CD14-positive monocyte (primary cell): ENCODE data around the gene GINS2. TPM values are rescaled to one million over a fixed set of nuclear protein-coding genes. Genes with fewer than 3 reads are reported as not detected.

Source experiments
- DNase-seq, 3 donors: peaks; one replicate each; pipeline ENCODE4 v3.0.0-alpha.2; 2011 to 2022
- H2AFZ ChIP-seq: 2 replicates; pipeline ENCODE4 v1.6.0; 2012; ENCODE audit warnings: mild to moderate bottlenecking, low read depth, low read length, inconsistent platforms; ENCODE audit not compliant: insufficient read depth, poor library complexity, severe bottlenecking
- H3K27ac ChIP-seq, 2 donors: 1 replicate in 1 of 2; 2 replicates in 1 of 2; pipeline ENCODE4 v1.5.1; 2012 to 2013; ENCODE audit warnings: low read length in 2 of 2, control low read depth in 1 of 2, inconsistent platforms in 1 of 2, low read depth in 1 of 2, mild to moderate bottlenecking in 1 of 2
- H3K27me3 ChIP-seq, 2 donors: one replicate each; pipeline versions ENCODE4 v1.6.0 to v1.6.1; 2011 to 2013; ENCODE audit warnings: low read length in 2 of 2; ENCODE audit not compliant: control insufficient read depth in 2 of 2, insufficient read depth in 2 of 2
- H3K36me3 ChIP-seq, 2 donors: replicated peaks in 1 of 2; 1 replicate in 1 of 2; 2 replicates in 1 of 2; pipeline versions ENCODE4 v1.5.1 to v1.6.1; 2012 to 2013; ENCODE audit warnings: low read length in 2 of 2, control low read depth in 1 of 2, inconsistent platforms in 1 of 2, mild to moderate bottlenecking in 1 of 2; ENCODE audit not compliant: insufficient read depth in 2 of 2, control insufficient read depth in 1 of 2
- H3K4me1 ChIP-seq, 2 donors: 1 replicate in 1 of 2; 2 replicates in 1 of 2; pipeline versions ENCODE4 v1.5.1 to v1.6.1; 2012 to 2013; ENCODE audit warnings: low read length in 2 of 2, control low read depth in 1 of 2, inconsistent platforms in 1 of 2, mild to moderate bottlenecking in 1 of 2, moderate library complexity in 1 of 2; ENCODE audit not compliant: insufficient read depth in 2 of 2, control insufficient read depth in 1 of 2
- H3K4me2 ChIP-seq: replicated peaks from 2 replicates; pipeline ENCODE3; 2012; ENCODE audit warnings: low read length, moderate library complexity, mild to moderate bottlenecking; ENCODE audit not compliant: poor library complexity, severe bottlenecking; ENCODE audit errors: extremely low read depth
- H3K4me3 ChIP-seq, 3 experiments: fragments of 200-600 bp in 1 of 3; sonication (generic) in 1 of 3; replicated peaks in 1 of 3; 1 replicate in 2 of 3; 2 replicates in 1 of 3; pipeline ENCODE4 v1.5.1; 2011 to 2013; ENCODE audit warnings: low read length in 3 of 3, mild to moderate bottlenecking in 3 of 3, control low read depth in 2 of 3, low read depth in 2 of 3, inconsistent platforms in 1 of 3, moderate library complexity in 1 of 3
- H3K79me2 ChIP-seq: 2 replicates; pipeline ENCODE4 v1.6.0; 2012; ENCODE audit warnings: mild to moderate bottlenecking, control low read depth, inconsistent platforms, low read length, moderate library complexity; ENCODE audit not compliant: insufficient read depth
- H3K9ac ChIP-seq: 2 replicates; pipeline ENCODE4 v1.6.0; 2017; ENCODE audit warnings: low read length, mild to moderate bottlenecking; ENCODE audit not compliant: insufficient read depth, poor library complexity, severe bottlenecking
- H3K9me3 ChIP-seq, 2 donors: replicated peaks in 1 of 2; 1 replicate in 1 of 2; 2 replicates in 1 of 2; pipeline versions ENCODE4 v1.5.1 to v1.6.1; 2012 to 2013; ENCODE audit warnings: low read length in 2 of 2, control low read depth in 1 of 2; ENCODE audit not compliant: control insufficient read depth in 1 of 2, insufficient read depth in 1 of 2
- H4K20me1 ChIP-seq: 2 replicates; pipeline ENCODE4 v1.6.0; 2012; ENCODE audit warnings: mild to moderate bottlenecking, low read length, control low read depth, moderate library complexity; ENCODE audit not compliant: insufficient read depth
- H3K27ac Mint-ChIP-seq, 7 donors: one replicate each; pipeline ENCODE4 v1.8.0; 2020; ENCODE audit warnings: mild to moderate bottlenecking in 7 of 7, mixed read lengths in 7 of 7, moderate library complexity in 6 of 7, inconsistent platforms in 2 of 7
- H3K27me3 Mint-ChIP-seq, 3 donors: one replicate each; pipeline ENCODE4 v1.8.0; 2021 to 2022; ENCODE audit warnings: low read depth in 3 of 3, mild to moderate bottlenecking in 3 of 3, mixed read lengths in 3 of 3, moderate library complexity in 3 of 3, inconsistent platforms in 1 of 3
- H3K36me3 Mint-ChIP-seq, 2 donors: one replicate each; pipeline ENCODE4 v1.8.0; 2020; ENCODE audit warnings: mixed read lengths in 2 of 2, inconsistent platforms in 1 of 2, mild to moderate bottlenecking in 1 of 2
- H3K4me1 Mint-ChIP-seq: one replicate; pipeline ENCODE4 v1.8.0; 2020; ENCODE audit warnings: mild to moderate bottlenecking, mixed read lengths
- H3K4me3 Mint-ChIP-seq, 2 donors: one replicate each; pipeline ENCODE4 v1.8.0; 2020; ENCODE audit warnings: mild to moderate bottlenecking in 2 of 2, mixed read lengths in 2 of 2, moderate library complexity in 1 of 2
- H3K9me3 Mint-ChIP-seq, 7 donors: one replicate each; pipeline ENCODE4 v1.8.0; 2020 to 2022; ENCODE audit warnings: mixed read lengths in 7 of 7, mild to moderate bottlenecking in 6 of 7, moderate library complexity in 6 of 7, inconsistent platforms in 2 of 7
- WGBS: methylation state at CpG from one replicate; pipeline ENCODE4 v1.1.5; 2013; ENCODE audit warnings: missing lambda C conversion rate; ENCODE audit not compliant: insufficient coverage; 5-methylcytosine and 5-hydroxymethylcytosine counted together
- intact Hi-C, 2 donors: fragments of 100-400 bp; cut with micrococcal nuclease; formaldehyde crosslinking; loops; one replicate each; pipeline versions ENCODE4 v1.15.0 to v1.15.1; 2023
- polyA plus RNA-seq, 3 donors: library from polyadenylated mRNA; depleted of rRNA in 1 of 3; unstranded in 2 of 3; stranded (reverse) in 1 of 3; fragments of 300-500 nt in 2 of 3; fragments of >200 nt in 1 of 3; fragmentation: Illumina TruSeq in 2 of 3; gene quantifications; 1 replicate in 2 of 3; 2 replicates in 1 of 3; pipeline ENCODE4 v1.2.3, GENCODE V29; 2012 to 2021
- TF ChIP-seq, protein P1 (sequence below): fragments of 200-600 bp; IDR thresholded peaks from one replicate; pipeline ENCODE4 v1.8.0; 2022; ENCODE audit warnings: antibody characterized with exemption, mild to moderate bottlenecking

The GINS2 gene
- polyA plus RNA-seq, 3 donors: 0.13 to 0.28 TPM; not detected in 1

DNA sequence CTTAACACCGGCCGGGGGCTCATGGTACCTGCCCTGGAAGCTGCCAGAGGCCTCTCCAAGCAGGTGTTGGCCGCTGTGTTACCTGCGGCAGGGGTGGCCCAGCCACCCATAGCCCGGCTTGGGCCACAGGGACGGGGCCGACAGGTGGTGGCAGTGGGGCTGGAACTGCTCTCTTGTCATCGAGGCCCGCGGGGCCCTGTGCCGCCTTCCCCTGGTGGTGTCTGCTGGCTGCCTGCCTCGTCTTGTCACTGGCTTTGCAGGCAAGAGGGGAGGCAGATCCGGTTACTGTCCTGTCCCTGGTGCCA, 48.5 kb downstream of the GINS2 start:
- H2AFZ ChIP-seq: no peak overlapping the region
- no peak for DNase-seq
- H3K36me3 ChIP-seq: peaks cover 17 to 29% of the 10 kb centered on the region in 2 donors
- no peak overlapping the region for H3K4me2 ChIP-seq
- H3K4me1 ChIP-seq: peaks cover 31 to 32% of the 10 kb centered on the region in 2 donors
- H3K4me3 ChIP-seq: no peak overlapping the region
- H3K79me2 ChIP-seq: peaks cover 89% of the 10 kb centered on the region
- intact Hi-C loops: no loop called here
- Mint-ChIP-seq H3K27me3 (no peaks in the 10 kb centered on the region), H3K9me3 (peaks cover 0 to 1% (median 0%) of the 10 kb centered on the region in 7 donors), H3K27ac (no peak overlapping the region), H3K36me3 (peaks cover 11 to 45% of the 10 kb centered on the region in 2 donors), H3K4me1 (peaks cover 34% of the 10 kb centered on the region), H3K4me3 (no peak overlapping the region)
- H3K27me3 ChIP-seq: no peaks in the 10 kb centered on the region
- peaks cover 100% of the 10 kb centered on the region for H4K20me1 ChIP-seq
- H3K9me3 ChIP-seq: no peaks in the 10 kb centered on the region
- TF ChIP-seq, protein P1, sequence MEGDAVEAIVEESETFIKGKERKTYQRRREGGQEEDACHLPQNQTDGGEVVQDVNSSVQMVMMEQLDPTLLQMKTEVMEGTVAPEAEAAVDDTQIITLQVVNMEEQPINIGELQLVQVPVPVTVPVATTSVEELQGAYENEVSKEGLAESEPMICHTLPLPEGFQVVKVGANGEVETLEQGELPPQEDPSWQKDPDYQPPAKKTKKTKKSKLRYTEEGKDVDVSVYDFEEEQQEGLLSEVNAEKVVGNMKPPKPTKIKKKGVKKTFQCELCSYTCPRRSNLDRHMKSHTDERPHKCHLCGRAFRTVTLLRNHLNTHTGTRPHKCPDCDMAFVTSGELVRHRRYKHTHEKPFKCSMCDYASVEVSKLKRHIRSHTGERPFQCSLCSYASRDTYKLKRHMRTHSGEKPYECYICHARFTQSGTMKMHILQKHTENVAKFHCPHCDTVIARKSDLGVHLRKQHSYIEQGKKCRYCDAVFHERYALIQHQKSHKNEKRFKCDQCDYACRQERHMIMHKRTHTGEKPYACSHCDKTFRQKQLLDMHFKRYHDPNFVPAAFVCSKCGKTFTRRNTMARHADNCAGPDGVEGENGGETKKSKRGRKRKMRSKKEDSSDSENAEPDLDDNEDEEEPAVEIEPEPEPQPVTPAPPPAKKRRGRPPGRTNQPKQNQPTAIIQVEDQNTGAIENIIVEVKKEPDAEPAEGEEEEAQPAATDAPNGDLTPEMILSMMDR: no peak
- no peak overlapping the region for H3K27ac ChIP-seq
- H3K9ac ChIP-seq: no peak overlapping the region
- 91% methylated on average over 13 of the region's 13 CpGs for WGBS

DNA sequence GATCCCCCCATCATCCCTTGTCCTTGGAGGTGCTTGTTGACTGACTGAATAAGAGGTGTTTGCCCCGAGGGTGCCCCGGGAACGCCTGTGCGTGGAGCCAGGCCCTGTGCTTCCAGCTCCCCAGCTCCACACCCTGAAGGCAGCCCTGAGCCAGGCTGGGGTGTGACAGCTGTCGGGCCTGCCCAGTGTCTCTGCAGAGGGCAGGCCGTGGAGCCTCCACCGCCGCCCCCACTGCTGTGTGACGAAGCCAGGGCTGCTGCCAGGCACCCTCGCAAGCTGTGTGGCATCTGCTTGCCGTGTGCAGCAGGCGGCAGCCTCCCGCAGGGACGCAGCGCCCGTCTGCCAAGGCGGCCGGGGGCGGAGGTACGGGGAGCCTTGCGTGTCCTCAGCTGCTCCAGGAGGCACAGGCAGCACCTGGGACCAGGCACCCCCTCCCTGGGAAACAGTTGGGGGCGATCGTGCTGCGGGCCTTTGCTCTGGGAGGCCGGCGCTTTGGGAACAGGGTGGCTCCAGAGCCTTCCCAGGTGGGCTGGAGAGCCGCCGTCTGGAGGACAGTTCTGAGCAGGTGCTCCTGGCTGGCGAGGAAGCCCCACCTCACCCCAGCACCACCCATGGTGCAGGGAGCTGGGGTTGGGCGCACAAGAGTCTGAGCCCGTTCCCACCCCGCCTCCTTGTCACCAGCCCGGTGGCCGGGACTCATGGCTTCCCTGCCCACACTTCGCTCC, 49.1 kb downstream of the GINS2 start:
- Histone ChIP-seq H4K20me1 (peaks cover 100% of the 10 kb centered on the region), H3K27ac (no peak overlapping the region), H3K4me3 (no peak overlapping the region), H3K79me2 (peaks cover 89% of the 10 kb centered on the region), H3K27me3 (no peaks in the 10 kb centered on the region), H3K4me2 (no peak overlapping the region), H3K4me1 (peaks cover 31 to 32% of the 10 kb centered on the region in 2 donors), H3K36me3 (peaks cover 21 to 30% of the 10 kb centered on the region in 2 donors), H2AFZ (no peak overlapping the region), H3K9ac (no peak overlapping the region), H3K9me3 (no peaks in the 10 kb centered on the region)
- Mint-ChIP-seq H3K36me3 (peaks cover 12 to 45% of the 10 kb centered on the region in 2 donors), H3K27ac (peak overlapping the region in 1 of 7 donors; percentile 13), H3K4me3 (no peak overlapping the region), H3K27me3 (no peaks in the 10 kb centered on the region), H3K4me1 (peaks cover 34% of the 10 kb centered on the region), H3K9me3 (peaks cover 0 to 1% (median 0%) of the 10 kb centered on the region in 7 donors)
- WGBS: 90% methylated on average over 35 of the region's 35 CpGs
- intact Hi-C loops: no loop called here
- TF ChIP-seq, protein P1: no peak
- no peak for DNase-seq
